ENCODE measurements around the gene NSUN6. TPM values are rescaled to one million over a fixed set of nuclear protein-coding genes. Genes with fewer than 3 reads are reported as not detected.

Gene NSUN6
- total RNA-seq, 1 experiment from 2014 or later: 12.5 TPM

DNA sequence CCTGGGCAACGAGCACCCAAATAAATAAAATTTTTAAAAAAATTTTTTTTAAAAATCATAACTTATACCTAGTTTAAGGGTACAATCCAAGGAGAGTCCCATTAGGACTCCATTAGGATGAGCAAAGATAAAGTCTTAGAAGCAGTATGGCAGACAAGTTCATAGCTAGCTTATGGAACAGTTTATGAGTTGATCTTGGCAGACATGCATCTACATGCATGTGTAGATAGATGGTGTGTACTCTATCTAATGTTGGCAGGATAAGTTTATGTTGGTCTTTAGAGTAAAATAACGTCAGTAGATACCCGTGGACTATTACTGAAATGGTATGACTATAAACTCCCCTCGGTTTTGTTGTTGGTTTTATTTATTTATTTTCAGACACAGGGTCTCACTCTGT is 40.2 kb downstream of the NSUN6 start:
- peaks cover 58 to 77% of the 10 kb centered on the region in 2 experiments for H3K4me1 ChIP-seq (ENCODE audit: control insufficient read depth in 1 of 2, insufficient read depth in 2 of 2, low read length in 2 of 2)
- peaks cover 3% of the 10 kb centered on the region; the same call in 1 of the 2 replicates for H4K20me1 ChIP-seq (ENCODE audit: insufficient read depth)
- DNase-seq (ENCODE audit: low read depth, low spot score) (no peak), ATAC-seq (no peak)
- no peaks in the 10 kb centered on the region for H3K9me2 ChIP-seq (ENCODE audit: insufficient read depth)
- H3K9ac ChIP-seq (ENCODE audit: low read length): no peak overlapping the region
- no peak for TF ChIP-seq POLR2AphosphoS5 (IDR thresholded peaks at IDR 0.05; ENCODE audit: low read depth, low read length)
- TF ChIP-seq, protein P1, sequence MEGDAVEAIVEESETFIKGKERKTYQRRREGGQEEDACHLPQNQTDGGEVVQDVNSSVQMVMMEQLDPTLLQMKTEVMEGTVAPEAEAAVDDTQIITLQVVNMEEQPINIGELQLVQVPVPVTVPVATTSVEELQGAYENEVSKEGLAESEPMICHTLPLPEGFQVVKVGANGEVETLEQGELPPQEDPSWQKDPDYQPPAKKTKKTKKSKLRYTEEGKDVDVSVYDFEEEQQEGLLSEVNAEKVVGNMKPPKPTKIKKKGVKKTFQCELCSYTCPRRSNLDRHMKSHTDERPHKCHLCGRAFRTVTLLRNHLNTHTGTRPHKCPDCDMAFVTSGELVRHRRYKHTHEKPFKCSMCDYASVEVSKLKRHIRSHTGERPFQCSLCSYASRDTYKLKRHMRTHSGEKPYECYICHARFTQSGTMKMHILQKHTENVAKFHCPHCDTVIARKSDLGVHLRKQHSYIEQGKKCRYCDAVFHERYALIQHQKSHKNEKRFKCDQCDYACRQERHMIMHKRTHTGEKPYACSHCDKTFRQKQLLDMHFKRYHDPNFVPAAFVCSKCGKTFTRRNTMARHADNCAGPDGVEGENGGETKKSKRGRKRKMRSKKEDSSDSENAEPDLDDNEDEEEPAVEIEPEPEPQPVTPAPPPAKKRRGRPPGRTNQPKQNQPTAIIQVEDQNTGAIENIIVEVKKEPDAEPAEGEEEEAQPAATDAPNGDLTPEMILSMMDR (IDR thresholded peaks at IDR 0.05 in 2 of 3, conservative IDR thresholded peaks at IDR 0.05 in 1 of 3; ENCODE audit: borderline replicate concordance in 1 of 3, insufficient read depth in 1 of 3, low read depth in 2 of 3, low read length in 2 of 3): no peak
- TF ChIP-seq EGR1 (IDR thresholded peaks at IDR 0.05; ENCODE audit: low read depth): no peak
- TF ChIP-seq POLR2A (IDR thresholded peaks at IDR 0.05; ENCODE audit: borderline replicate concordance, extremely low read depth, insufficient read depth, insufficient read length): no peak
- no peak for TF ChIP-seq ELF1 (IDR thresholded peaks at IDR 0.05; ENCODE audit: borderline replicate concordance, low read depth)
- no peak for TF ChIP-seq ZFX (IDR thresholded peaks at IDR 0.05)
- TF ChIP-seq SP1 (IDR thresholded peaks at IDR 0.05; ENCODE audit: low read depth): no peak
- no peak for TF ChIP-seq RAD21 (IDR thresholded peaks at IDR 0.05; ENCODE audit: low read depth)
- no peak for TF ChIP-seq ATF3 (IDR thresholded peaks at IDR 0.05)
- TF ChIP-seq FOSL1 (IDR thresholded peaks at IDR 0.05; ENCODE audit: low read depth): no peak
- TF ChIP-seq JUND (IDR thresholded peaks at IDR 0.05): no peak
- TF ChIP-seq ZNF274 (IDR thresholded peaks at IDR 0.05; ENCODE audit: low read depth, low read length): no peak
- no peak for TF ChIP-seq SRF (IDR thresholded peaks at IDR 0.05; ENCODE audit: low read depth)
- no peak for TF ChIP-seq CEBPB (IDR thresholded peaks at IDR 0.05; ENCODE audit: low read depth)
- TF ChIP-seq TCF7L2 (IDR thresholded peaks at IDR 0.05; ENCODE audit: borderline replicate concordance, extremely low read depth, insufficient read depth, insufficient read length): no peak
- no peak for TF ChIP-seq SIN3A (IDR thresholded peaks at IDR 0.05; ENCODE audit: low read depth)
- H2AFZ ChIP-seq (ENCODE audit: low read depth, low read length, poor library complexity, severe bottlenecking): no peak overlapping the region
- no TSS peak for BruUV-seq (replicated peaks)
- H3K9me3 ChIP-seq (ENCODE audit: control insufficient read depth in 1 of 2, insufficient read depth in 1 of 2, low read depth in 1 of 2, low read length in 2 of 2): no peaks in the 10 kb centered on the region
- no peaks in the 10 kb centered on the region; a peak in 1 of 4 replicates for H3K36me3 ChIP-seq (ENCODE audit: control insufficient read depth in 1 of 2, insufficient read depth in 2 of 2, low read length in 2 of 2)
- H3K27me3 ChIP-seq (ENCODE audit: insufficient read depth, low read length): no peaks in the 10 kb centered on the region
- POLR2A ChIA-PET: no interaction called here
- no peak overlapping the region for H3K4me3 ChIP-seq (replicated peaks in 1 of 2; ENCODE audit: low read depth in 1 of 2, low read length in 2 of 2)
- peak overlapping the region; percentile 71; the same call in 1 of the 2 replicates for H3K27ac ChIP-seq (ENCODE audit: low read depth, low read length)
- 0 out of 2 replicates have a peak, but pooled peaks cover 3% of the 10 kb centered on the region for H3K79me2 ChIP-seq (ENCODE audit: insufficient read depth, low read length)
- CTCF ChIA-PET: no interaction called here
- peak overlapping the region; percentile 73; the same call in 1 of the 2 replicates for H3K4me2 ChIP-seq (ENCODE audit: low read length)
- RAD21 ChIA-PET (ENCODE audit: low non-redundant PET in 1 of 2, low total read pairs in 2 of 2, uncharacterized antibody in 2 of 2, unreplicated experiment in 2 of 2): no interaction called here
- intact Hi-C loops (cut with micrococcal nuclease): no loop called here
